ENCODE data around the gene AHNAK2.

GRCh38 chr14:104924421-104925213 lies 53.6 kb downstream of the AHNAK2 start, which contains the start of gene PLD4:
- no peak for TF ChIP-seq ATF3 (IDR thresholded peaks at IDR 0.05)
- no peak for TF ChIP-seq CTCF (IDR thresholded peaks at IDR 0.05 in 2 of 3, conservative IDR thresholded peaks at IDR 0.05 in 1 of 3; ENCODE audit: borderline replicate concordance in 1 of 3, insufficient read depth in 1 of 3, low read depth in 2 of 3, low read length in 2 of 3)
- TF ChIP-seq MAX (IDR thresholded peaks at IDR 0.05): no peak
- no peak for TF ChIP-seq YY1 (IDR thresholded peaks at IDR 0.05; ENCODE audit: extremely low read depth, insufficient replicate concordance, low read depth, low read length)
- TF ChIP-seq EZH2 (IDR thresholded peaks at IDR 0.05): no peak
- no peak for TF ChIP-seq REST (IDR thresholded peaks at IDR 0.05; ENCODE audit: low read depth)
- no peak for TF ChIP-seq RAD21 (IDR thresholded peaks at IDR 0.05; ENCODE audit: low read depth)
- TF ChIP-seq POLR2A (IDR thresholded peaks at IDR 0.05; ENCODE audit: borderline replicate concordance, extremely low read depth, insufficient read depth, insufficient read length): no peak
- TF ChIP-seq POLR2AphosphoS5 (IDR thresholded peaks at IDR 0.05; ENCODE audit: low read depth, low read length): no peak
- TF ChIP-seq SRF (IDR thresholded peaks at IDR 0.05; ENCODE audit: low read depth): no peak
- no peak for TF ChIP-seq ZFX (IDR thresholded peaks at IDR 0.05)
- TF ChIP-seq EZH2phosphoT487 (IDR thresholded peaks at IDR 0.05; ENCODE audit: borderline replicate concordance): no peak

Data from HCT116 (cell line).